PC-3 (cell line): ENCODE results near the gene GNAT2. TPM values are rescaled to one million over a fixed set of nuclear protein-coding genes. Genes with fewer than 3 reads are reported as not detected.

Source experiments
- ATAC-seq: fragments of 200-7000 bp; cut with Tn5 transposase; 2 replicates; pipeline ENCODE4 v1.9.1; 2020; ENCODE audit warnings: mild to moderate bottlenecking, moderate library complexity
- BruUV-seq: library from RNA; stranded (reverse); fragments of 400-500 nt; replicated peaks from 2 replicates; lab custom pipeline; 2021; lab: Mats Ljungman, UMichigan
- CTCF ChIA-PET: fragments of 300-600 bp; sonication (Branson Sonifier 250); formaldehyde crosslinking; loops from one replicate; lab custom pipeline; 2022; ENCODE audit warnings: antibody characterized with exemption; lab: Charles Lee
- POLR2A ChIA-PET: fragments of 300-600 bp; sonication (Branson Sonifier 250); formaldehyde crosslinking; loops from one replicate; lab custom pipeline; 2022; ENCODE audit warnings: antibody characterized with exemption; ENCODE audit not compliant: unreplicated experiment; lab: Charles Lee
- DNase-seq: peaks from one replicate; pipeline ENCODE4 v3.0.0-alpha.2; 2015
- H2AFZ ChIP-seq: fragments of 300-600 bp; sonication (generic); 2 replicates; pipeline ENCODE4 v1.6.0; 2016; ENCODE audit warnings: antibody characterized with exemption, low read length
- H3F3A ChIP-seq: fragments of 300-600 bp; sonication (generic); one replicate; pipeline ENCODE4 v1.6.0; 2017; ENCODE audit warnings: antibody characterized with exemption, low read length, control low read depth, mild to moderate bottlenecking; ENCODE audit not compliant: unreplicated experiment
- H3K27ac ChIP-seq: fragments of 300-600 bp; sonication (generic); 2 replicates; pipeline ENCODE4 v1.5.1; 2016; ENCODE audit warnings: mild to moderate bottlenecking, low read length
- H3K27me3 ChIP-seq: fragments of 300-600 bp; sonication (generic); 2 replicates; pipeline ENCODE4 v1.6.1; 2016; ENCODE audit warnings: low read length, mixed read lengths
- H3K36me3 ChIP-seq: fragments of 300-600 bp; sonication (generic); 2 replicates; pipeline ENCODE4 v1.6.1; 2016; ENCODE audit warnings: low read depth, mixed run types, low read length, mixed read lengths
- H3K4me1 ChIP-seq: fragments of 300-600 bp; sonication (generic); 2 replicates; pipeline ENCODE4 v1.5.1; 2016; ENCODE audit warnings: low read length; ENCODE audit not compliant: insufficient read depth
- H3K4me2 ChIP-seq: fragments of 300-600 bp; sonication (generic); 2 replicates; pipeline ENCODE4 v1.6.0; 2016; ENCODE audit warnings: low read length
- H3K4me3 ChIP-seq: fragments of 300-600 bp; sonication (generic); 2 replicates; pipeline ENCODE4 v1.5.1; 2016; ENCODE audit warnings: mild to moderate bottlenecking, low read length, mixed read lengths
- H3K79me2 ChIP-seq: fragments of 300-600 bp; sonication (generic); 2 replicates; pipeline ENCODE4 v1.6.1; 2017; ENCODE audit warnings: low read length, mixed read lengths
- H3K9ac ChIP-seq: fragments of 300-600 bp; sonication (generic); 2 replicates; pipeline ENCODE4 v1.6.0; 2016; ENCODE audit warnings: mild to moderate bottlenecking, low read length
- H3K9me2 ChIP-seq: fragments of 300-600 bp; sonication (generic); replicated peaks from 2 replicates; pipeline ENCODE4 v1.6.1; 2016; ENCODE audit warnings: mixed run types, low read length, mixed read lengths
- H3K9me3 ChIP-seq: fragments of 300-600 bp; sonication (generic); 2 replicates; pipeline ENCODE4 v1.6.1; 2016; ENCODE audit warnings: low read length, mixed read lengths
- H4K20me1 ChIP-seq: fragments of 300-600 bp; sonication (generic); 2 replicates; pipeline ENCODE4 v1.6.1; 2016; ENCODE audit warnings: low read length, mixed read lengths
- EZH2 ChIP-seq: fragments of 300-600 bp; sonication (generic); IDR thresholded peaks from one replicate; pipeline ENCODE4 v1.6.1; 2017; ENCODE audit warnings: antibody characterized with exemption, mild to moderate bottlenecking, low read length; ENCODE audit not compliant: unreplicated experiment
- EZH2phosphoT487 ChIP-seq: fragments of 300-600 bp; sonication (generic); IDR thresholded peaks from 2 replicates; pipeline ENCODE4 v1.6.1; 2018; ENCODE audit warnings: mild to moderate bottlenecking, antibody characterized with exemption, low read length, borderline replicate concordance
- intact Hi-C: fragments of 100-400 bp; cut with micrococcal nuclease; formaldehyde crosslinking; loops from 2 replicates; pipeline ENCODE4 v1.9.0; 2023
- total RNA-seq: library from RNA; depleted of rRNA; stranded (reverse); fragments of >200 nt; gene quantifications from 2 replicates; pipeline ENCODE4 v1.2.3, GENCODE V29; 2014; rRNA removed
- TF ChIP-seq, protein P1 (sequence below): fragments of 300-600 bp; sonication (generic); conservative IDR thresholded peaks from 2 replicates; pipeline ENCODE4 v1.5.1; 2017; ENCODE audit warnings: antibody characterized with exemption, low read depth, mild to moderate bottlenecking, low read length

Gene GNAT2
- total RNA-seq, 1 experiment from 2014 or later: 0.69 TPM

- BruUV-seq: no TSS peak
- ChIA-PET CTCF (no interaction called here), POLR2A (no interaction called here)
- TF ChIP-seq, protein P1, sequence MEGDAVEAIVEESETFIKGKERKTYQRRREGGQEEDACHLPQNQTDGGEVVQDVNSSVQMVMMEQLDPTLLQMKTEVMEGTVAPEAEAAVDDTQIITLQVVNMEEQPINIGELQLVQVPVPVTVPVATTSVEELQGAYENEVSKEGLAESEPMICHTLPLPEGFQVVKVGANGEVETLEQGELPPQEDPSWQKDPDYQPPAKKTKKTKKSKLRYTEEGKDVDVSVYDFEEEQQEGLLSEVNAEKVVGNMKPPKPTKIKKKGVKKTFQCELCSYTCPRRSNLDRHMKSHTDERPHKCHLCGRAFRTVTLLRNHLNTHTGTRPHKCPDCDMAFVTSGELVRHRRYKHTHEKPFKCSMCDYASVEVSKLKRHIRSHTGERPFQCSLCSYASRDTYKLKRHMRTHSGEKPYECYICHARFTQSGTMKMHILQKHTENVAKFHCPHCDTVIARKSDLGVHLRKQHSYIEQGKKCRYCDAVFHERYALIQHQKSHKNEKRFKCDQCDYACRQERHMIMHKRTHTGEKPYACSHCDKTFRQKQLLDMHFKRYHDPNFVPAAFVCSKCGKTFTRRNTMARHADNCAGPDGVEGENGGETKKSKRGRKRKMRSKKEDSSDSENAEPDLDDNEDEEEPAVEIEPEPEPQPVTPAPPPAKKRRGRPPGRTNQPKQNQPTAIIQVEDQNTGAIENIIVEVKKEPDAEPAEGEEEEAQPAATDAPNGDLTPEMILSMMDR: no peak
- TF ChIP-seq EZH2phosphoT487 (no peak), EZH2 (no peak)
- Histone ChIP-seq H2AFZ (no peak overlapping the region), H3K36me3 (no peaks in the 10 kb centered on the region), H3K27me3 (no peaks in the 10 kb centered on the region), H3K27ac (no peak overlapping the region), H3K9ac (no peak overlapping the region), H3K9me2 (no peaks in the 10 kb centered on the region), H3K4me3 (no peak overlapping the region), H4K20me1 (peaks cover 32% of the 10 kb centered on the region), H3F3A (no peaks in the 10 kb centered on the region), H3K79me2 (peaks cover 100% of the 10 kb centered on the region), H3K4me2 (no peak overlapping the region), H3K9me3 (no peaks in the 10 kb centered on the region), H3K4me1 (peaks cover 4% of the 10 kb centered on the region)
- no peak for ATAC-seq
- intact Hi-C loops: no loop called here
- DNase-seq: no peak
Observed at GRCh38 chr1:109557520-109557919, 61.9 kb downstream of the GNAT2 start.

- Histone ChIP-seq H3K27me3 (no peaks in the 10 kb centered on the region), H4K20me1 (peaks cover 30% of the 10 kb centered on the region), H3K4me2 (no peak overlapping the region), H2AFZ (no peak overlapping the region), H3K9me3 (no peaks in the 10 kb centered on the region), H3K36me3 (no peaks in the 10 kb centered on the region), H3K4me3 (no peak overlapping the region), H3K9me2 (no peaks in the 10 kb centered on the region), H3F3A (no peaks in the 10 kb centered on the region), H3K79me2 (peaks cover 100% of the 10 kb centered on the region), H3K9ac (no peak overlapping the region), H3K27ac (no peak overlapping the region), H3K4me1 (no peaks in the 10 kb centered on the region)
- intact Hi-C loops: no loop called here
- CTCF ChIA-PET: no interaction called here
- no TSS peak for BruUV-seq
- no peak for TF ChIP-seq EZH2phosphoT487
- no peak for TF ChIP-seq EZH2
- TF ChIP-seq, protein P1: no peak
- POLR2A ChIA-PET: no interaction called here
- ATAC-seq (no peak), DNase-seq (no peak)
Observed at GRCh38 chr1:109556563-109556962, 62.9 kb downstream of the GNAT2 start.

Other genes starting within 250 kb of the GNAT2 start
- gene SORT1, start 221.7 kb downstream of the GNAT2 start, total RNA-seq: 9.2 and 14.3 TPM in 2 replicates
- 84.1 and 86.9 TPM in 2 replicates for gene PSMA5, start 193.2 kb downstream of the GNAT2 start, total RNA-seq
- not detected in 2 replicates for gene SYPL2, start 153.1 kb downstream of the GNAT2 start, total RNA-seq
- gene ATXN7L2, start 135.7 kb downstream of the GNAT2 start, total RNA-seq: 9.2 and 9.4 TPM in 2 replicates
- gene CYB561D1, start 125.5 kb downstream of the GNAT2 start, total RNA-seq: 2.7 and 4.2 TPM in 2 replicates
- 2.7 and 2.8 TPM in 2 replicates for gene AMIGO1, start 109.9 kb downstream of the GNAT2 start, total RNA-seq
- 0.07 and 1.3 TPM in 2 replicates for gene GPR61, start 79.7 kb downstream of the GNAT2 start, total RNA-seq
- 6.7 and 6.8 TPM in 2 replicates for gene GNAI3, start 71.0 kb downstream of the GNAT2 start, total RNA-seq
- 75.3 and 128 TPM in 2 replicates for gene AMPD2, start 221 bp upstream of the GNAT2 start, total RNA-seq
- gene GSTM4, start 36.5 kb upstream of the GNAT2 start, total RNA-seq: 24.0 and 25.9 TPM in 2 replicates
- gene GSTM2, start 48.4 kb upstream of the GNAT2 start, total RNA-seq: 29.0 and 38.6 TPM in 2 replicates
- not detected in 2 replicates for gene GSTM1, start 68.2 kb upstream of the GNAT2 start, total RNA-seq
- gene GSTM5, start 92.6 kb upstream of the GNAT2 start, total RNA-seq: not detected in 2 replicates
- gene GSTM3, start 121.4 kb upstream of the GNAT2 start, total RNA-seq: 76.6 and 80.9 TPM in 2 replicates
- not detected in 2 replicates for gene EPS8L3, start 144.3 kb upstream of the GNAT2 start, total RNA-seq